Lower leg skin (tissue), 4 donors: ENCODE results near the gene CNTNAP4. TPM values are rescaled to one million over a fixed set of nuclear protein-coding genes. Genes with fewer than 3 reads are reported as not detected.

Source experiments
- DNase-seq, 2 donors: peaks; one replicate each; pipeline ENCODE4 v3.0.0-alpha.2; 2019; ENCODE audit warnings: low spot score in 2 of 2
- H3K4me3 ChIP-seq: fragments of 200-600 bp; sonication (generic); 2 replicates; pipeline ENCODE4 v1.5.1; 2017; ENCODE audit warnings: mild to moderate bottlenecking, low read depth; ENCODE audit not compliant: poor library complexity, severe bottlenecking
- CTCF ChIP-seq, 3 donors: fragments of 450-650 bp; IDR thresholded peaks; one replicate each; pipeline ENCODE4 v1.5.1; 2016; ENCODE audit warnings: antibody characterized with exemption in 3 of 3, mild to moderate bottlenecking in 3 of 3, moderate library complexity in 2 of 3
- POLR2A ChIP-seq, 2 donors: fragments of 450-650 bp; IDR thresholded peaks; one replicate each; pipeline ENCODE4 v1.6.1; 2016 to 2017; ENCODE audit warnings: antibody characterized with exemption in 2 of 2, mild to moderate bottlenecking in 1 of 2, moderate library complexity in 1 of 2
- WGBS, 2 donors: methylation state at CpG; one replicate each; pipeline ENCODE4 v1.1.5; 2018; 5-methylcytosine and 5-hydroxymethylcytosine counted together
- intact Hi-C: fragments of 100-400 bp; cut with DNase I; formaldehyde crosslinking; loops from one replicate; pipeline ENCODE4 v1.15.0; 2023; ENCODE audit warnings: low total_unique reads
- total RNA-seq, 4 donors: library from RNA; depleted of rRNA; stranded (reverse); fragments of >200 nt; gene quantifications; one replicate each; pipeline ENCODE4 v1.1.0, GENCODE V29; 2016

Gene CNTNAP4
- total RNA-seq, 4 donors from 2014 or later: not detected

GRCh38 chr16:76529120-76529519, 251.9 kb downstream of the CNTNAP4 start:
- no peak for TF ChIP-seq CTCF (IDR thresholded peaks at IDR 0.05)
- no peak for TF ChIP-seq POLR2A (IDR thresholded peaks at IDR 0.05)
- no peak overlapping the region for H3K4me3 ChIP-seq
- no peak for DNase-seq
- 84 to 89% methylated on average over 3 of the region's 3 CpGs for WGBS, 2 donors
- intact Hi-C loops: no loop called here

- no peak for DNase-seq
- no peak overlapping the region for H3K4me3 ChIP-seq
- intact Hi-C loops: no loop called here
- 68 to 76% methylated on average over 5 of the region's 5 CpGs for WGBS, 2 donors
- TF ChIP-seq POLR2A (IDR thresholded peaks at IDR 0.05) (no peak), CTCF (IDR thresholded peaks at IDR 0.05) (no peak)
Observed at GRCh38 chr16:76531236-76531635, 254.0 kb downstream of the CNTNAP4 start.

GRCh38 chr16:76532188-76532973, 255.2 kb downstream of the CNTNAP4 start:
- TF ChIP-seq POLR2A (IDR thresholded peaks at IDR 0.05) (no peak), CTCF (IDR thresholded peaks at IDR 0.05) (no peak)
- intact Hi-C loops: no loop called here
- WGBS, 2 donors: 79 to 81% methylated on average over 5 of the region's 5 CpGs
- no peak for DNase-seq
- no peak overlapping the region for H3K4me3 ChIP-seq

GRCh38 chr16:76539609-76540008, 262.4 kb downstream of the CNTNAP4 start:
- no peak overlapping the region for H3K4me3 ChIP-seq
- DNase-seq: no peak
- TF ChIP-seq POLR2A (IDR thresholded peaks at IDR 0.05) (no peak), CTCF (IDR thresholded peaks at IDR 0.05) (no peak)
- intact Hi-C loops: no loop called here
- 78 to 79% methylated on average over 3 of the region's 3 CpGs for WGBS, 2 donors

- intact Hi-C loops: no loop called here
- TF ChIP-seq POLR2A (IDR thresholded peaks at IDR 0.05): no peak
- no peak for TF ChIP-seq CTCF (IDR thresholded peaks at IDR 0.05)
- DNase-seq: no peak
- no peak overlapping the region for H3K4me3 ChIP-seq
- 58 to 67% methylated on average over 1 of the region's 1 CpG for WGBS, 2 donors
Observed at GRCh38 chr16:76541070-76541469, 263.9 kb downstream of the CNTNAP4 start.

GRCh38 chr16:76565542-76565941, 288.3 kb downstream of the CNTNAP4 start:
- intact Hi-C loops: no loop called here
- no peak for DNase-seq
- no peak overlapping the region for H3K4me3 ChIP-seq
- WGBS, 2 donors: 68 to 72% methylated on average over 2 of the region's 2 CpGs
- TF ChIP-seq CTCF (IDR thresholded peaks at IDR 0.05): no peak
- TF ChIP-seq POLR2A (IDR thresholded peaks at IDR 0.05): no peak
